Measurements from ENCODE around the gene CTDSPL2. TPM values are rescaled to one million over a fixed set of nuclear protein-coding genes. Genes with fewer than 3 reads are reported as not detected.

CTDSPL2 gene
- total and polyA plus RNA-seq, 2 of the 8 experiments (the other 6 are each of a cell fraction or from before 2014, with no cell fraction given): 25.2 to 64.7 TPM

DNA sequence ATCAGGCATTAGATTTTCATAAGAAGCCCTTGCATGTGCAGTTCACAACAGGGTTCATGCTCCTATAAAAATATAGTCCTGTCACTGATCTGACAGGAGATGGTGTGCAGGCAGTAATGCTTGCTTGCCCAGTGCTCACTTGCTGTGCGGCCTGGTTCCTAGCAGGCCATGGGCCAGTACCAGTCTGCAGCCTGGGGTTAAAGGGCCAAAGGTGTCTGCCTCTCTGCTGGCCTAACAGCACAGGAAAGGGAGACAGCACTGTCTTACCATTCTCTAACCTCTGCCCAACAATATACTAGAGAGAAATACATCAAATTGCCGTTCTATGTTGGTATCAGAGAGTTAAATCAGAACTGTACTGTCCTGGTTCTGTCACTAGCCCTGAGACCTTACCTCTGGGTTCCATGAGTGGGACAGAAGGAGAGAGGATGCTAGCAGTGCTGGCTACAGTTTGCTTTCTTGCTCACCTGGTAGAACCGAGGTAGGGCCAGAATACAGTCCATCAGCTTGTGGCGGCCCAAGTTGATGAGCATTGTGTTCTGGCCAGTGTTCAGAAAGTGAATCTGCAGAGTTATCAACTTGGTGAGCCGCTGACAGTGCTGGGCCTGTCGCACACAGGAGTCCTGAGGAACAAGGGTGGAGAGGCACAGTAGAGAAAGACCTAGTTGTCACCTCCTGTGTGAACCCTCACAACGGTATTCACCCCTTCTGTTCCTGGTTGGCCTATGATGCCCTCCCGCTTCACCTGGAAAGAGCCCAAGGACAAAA, 138.1 kb downstream of the CTDSPL2 start:
- FAIRE-seq (no peak), DNase-seq (ENCODE audit: low read depth in 1 of 2, low spot score in 2 of 2) (no peak)
- Histone ChIP-seq H3K9me3 (ENCODE audit: insufficient read depth in 2 of 2, low read depth in 1 of 2, low read length in 1 of 2) (peaks cover 16 to 20% of the 10 kb centered on the region in 2 experiments), H2BK12ac (ENCODE audit: low read depth, low read length) (no peak overlapping the region), H3K23ac (ENCODE audit: insufficient read length) (no peak overlapping the region), H2AK5ac (ENCODE audit: low read depth, low read length) (no peak overlapping the region), H4K5ac (ENCODE audit: insufficient read length, low read depth, low read length) (no peak overlapping the region), H3K27me3 (replicated peaks in 1 of 4; ENCODE audit: control insufficient read depth in 3 of 4, extremely low read depth in 1 of 4, insufficient read depth in 3 of 4, low read length in 3 of 4) (no peaks in the 10 kb centered on the region), H2AFZ (ENCODE audit: low read length) (no peak overlapping the region), H3K4me2 (ENCODE audit: insufficient read depth in 1 of 2, low read depth in 2 of 2, low read length in 2 of 2) (no peak overlapping the region), H3K79me1 (ENCODE audit: low read depth, low read length) (no peaks in the 10 kb centered on the region), H3K9ac (replicated peaks in 1 of 4; ENCODE audit: extremely low read depth in 1 of 4, low read depth in 3 of 4, low read length in 3 of 4) (no peak overlapping the region; a peak in 1 of 7 replicates), H3K4me3 (ENCODE audit: extremely low read depth in 1 of 4, insufficient read depth in 2 of 4, low read depth in 3 of 4, low read length in 4 of 4) (no peak overlapping the region), H4K91ac (replicated peaks; ENCODE audit: insufficient read length, low read length) (no peak overlapping the region), H3K4ac (replicated peaks; ENCODE audit: insufficient read length, low read depth, low read length) (no peak overlapping the region), H4K8ac (ENCODE audit: extremely low read depth, insufficient read depth, low read length) (no peak overlapping the region), H3K4me1 (replicated peaks in 1 of 4; ENCODE audit: control insufficient read depth in 3 of 4, insufficient read depth in 4 of 4, low read length in 3 of 4) (no peaks in the 10 kb centered on the region), H3K36me3 (ENCODE audit: control insufficient read depth in 2 of 4, insufficient read depth in 4 of 4, low read length in 3 of 4) (peaks cover 25 to 77% (median 57%) of the 10 kb centered on the region in 4 experiments), H3K27ac (ENCODE audit: low read depth, low read length) (no peak overlapping the region), H2BK15ac (ENCODE audit: low read length) (no peak overlapping the region), H3K14ac (ENCODE audit: insufficient read length) (no peak overlapping the region), H4K20me1 (replicated peaks in 1 of 2; ENCODE audit: control insufficient read depth in 1 of 2, insufficient read depth in 2 of 2, low read length in 2 of 2) (peaks cover 0 to 2% of the 10 kb centered on the region in 2 experiments), H2BK120ac (replicated peaks; ENCODE audit: low read depth, low read length) (no peak overlapping the region), H2BK5ac (ENCODE audit: low read depth, low read length) (no peak overlapping the region), H3K23me2 (ENCODE audit: low read depth, low read length) (no peaks in the 10 kb centered on the region), H3K18ac (ENCODE audit: extremely low read depth, low read length) (no peak overlapping the region), H3K79me2 (ENCODE audit: control insufficient read depth in 1 of 2, insufficient read depth in 2 of 2, low read length in 2 of 2) (no peaks in the 10 kb centered on the region), H2BK20ac (ENCODE audit: low read length) (no peak overlapping the region), H3K56ac (replicated peaks; ENCODE audit: insufficient read length, low read depth, low read length) (no peak overlapping the region)
- WGBS, 2 experiments (ENCODE audit: extremely low coverage in 1 of 2, insufficient coverage in 1 of 2, insufficient read length in 1 of 2, insufficient replicate concordance in 2 of 2, low coverage in 1 of 2, low lambda C conversion rate in 2 of 2, missing lambda C conversion rate in 1 of 2): 96% methylated on average over 8 of the region's 8 CpGs; no CpG with 5 or more reads in 1 of the 2 experiments
- POLR2A ChIA-PET (ENCODE audit: partially characterized antibody): interaction anchor here (0.7 to 1.4 kb wide), 2 partner anchors 9 to 29 kb away, joined by 4 to 6 read pairs; partner anchors contain the start of gene EIF3J
- TF ChIP-seq ATF3 (IDR thresholded peaks at IDR 0.05; ENCODE audit: insufficient read depth, low read depth, low read length) (no peak), JUND (IDR thresholded peaks at IDR 0.05; ENCODE audit: low read length) (no peak), SRF (IDR thresholded peaks at IDR 0.05; ENCODE audit: low read depth, low read length) (no peak), POLR2AphosphoS5 (IDR thresholded peaks at IDR 0.05; ENCODE audit: low read depth, low read length) (0 out of 2 replicates have a peak, but pooled peaks have one; percentile 50), CEBPB (IDR thresholded peaks at IDR 0.05; ENCODE audit: low read depth, low read length) (no peak), POLR2A (IDR thresholded peaks at IDR 0.05; ENCODE audit: control extremely low read depth in 1 of 2, low read depth in 2 of 2, low read length in 2 of 2) (peak in 1 of 2 experiments; percentile 20; a peak in 1 of 3 replicates), RAD21 (IDR thresholded peaks at IDR 0.05 in 1 of 2, conservative IDR thresholded peaks at IDR 0.05 in 1 of 2; ENCODE audit: low read depth in 2 of 2, low read length in 2 of 2) (no peak)
- CTCF ChIA-PET (ENCODE audit: partially characterized antibody): no interaction called here
